Prostate gland (tissue), 2 donors: ENCODE results near the gene TLE1. TPM values are rescaled to one million over a fixed set of nuclear protein-coding genes. Genes with fewer than 3 reads are reported as not detected.

Experiments
- DNase-seq: peaks from one replicate; pipeline ENCODE4 v3.0.0-alpha.2; 2019; ENCODE audit warnings: low spot score
- H3K27ac ChIP-seq, 2 donors: fragments of 200-600 bp; sonication (generic); 2 replicates each; pipeline ENCODE4 v1.5.1; 2017 to 2019
- H3K27me3 ChIP-seq: fragments of 200-600 bp; sonication (generic); replicated peaks from 2 replicates; pipeline ENCODE4 v1.5.1; 2019; ENCODE audit not compliant: insufficient read depth
- H3K36me3 ChIP-seq, 2 donors: fragments of 200-600 bp; sonication (generic); 1 replicate in 1 of 2; 2 replicates in 1 of 2; pipeline versions ENCODE4 v1.5.1 to v1.8.1; 2017 to 2019
- H3K4me1 ChIP-seq: fragments of 200-600 bp; sonication (generic); replicated peaks from 2 replicates; pipeline ENCODE4 v1.5.1; 2019
- H3K4me3 ChIP-seq, 2 donors: fragments of 200-600 bp; sonication (generic); 2 replicates each; pipeline ENCODE4 v1.5.1; 2017 to 2019
- H3K9me3 ChIP-seq: fragments of 200-600 bp; sonication (generic); 2 replicates; pipeline ENCODE4 v1.5.1; 2017
- POLR2A ChIP-seq: fragments of 450-650 bp; IDR thresholded peaks from one replicate; pipeline ENCODE4 v1.6.1; 2016; ENCODE audit warnings: antibody characterized with exemption, mild to moderate bottlenecking
- POLR2AphosphoS5 ChIP-seq: sonication (generic); formaldehyde crosslinking; IDR thresholded peaks from one replicate; pipeline ENCODE4 v1.6.1; 2017; ENCODE audit warnings: antibody characterized with exemption
- WGBS: methylation state at CpG from one replicate; pipeline ENCODE4 v1.1.5; 2018; 5-methylcytosine and 5-hydroxymethylcytosine counted together
- intact Hi-C: fragments of 100-400 bp; cut with DNase I; formaldehyde crosslinking; loops from one replicate; pipeline ENCODE4 v1.14.2; 2022
- total RNA-seq, 2 donors: library from RNA; depleted of rRNA; stranded (reverse); fragments of >200 nt; gene quantifications; one replicate each; pipeline ENCODE4 v1.1.0, GENCODE V29; 2016
- TF ChIP-seq, protein P1 (sequence below), 4 experiments: fragments of 200-600 bp in 2 of 4; fragments of 450-650 bp in 2 of 4; sonication (generic) in 2 of 4; IDR thresholded peaks; 1 replicate in 3 of 4; 2 replicates in 1 of 4; pipeline ENCODE4 v1.5.1; 2016 to 2019; ENCODE audit warnings: antibody characterized with exemption in 4 of 4, mild to moderate bottlenecking in 2 of 4, moderate library complexity in 2 of 4

TLE1 gene
- total RNA-seq, 2 donors from 2014 or later: 61.0 to 89.5 TPM

DNA sequence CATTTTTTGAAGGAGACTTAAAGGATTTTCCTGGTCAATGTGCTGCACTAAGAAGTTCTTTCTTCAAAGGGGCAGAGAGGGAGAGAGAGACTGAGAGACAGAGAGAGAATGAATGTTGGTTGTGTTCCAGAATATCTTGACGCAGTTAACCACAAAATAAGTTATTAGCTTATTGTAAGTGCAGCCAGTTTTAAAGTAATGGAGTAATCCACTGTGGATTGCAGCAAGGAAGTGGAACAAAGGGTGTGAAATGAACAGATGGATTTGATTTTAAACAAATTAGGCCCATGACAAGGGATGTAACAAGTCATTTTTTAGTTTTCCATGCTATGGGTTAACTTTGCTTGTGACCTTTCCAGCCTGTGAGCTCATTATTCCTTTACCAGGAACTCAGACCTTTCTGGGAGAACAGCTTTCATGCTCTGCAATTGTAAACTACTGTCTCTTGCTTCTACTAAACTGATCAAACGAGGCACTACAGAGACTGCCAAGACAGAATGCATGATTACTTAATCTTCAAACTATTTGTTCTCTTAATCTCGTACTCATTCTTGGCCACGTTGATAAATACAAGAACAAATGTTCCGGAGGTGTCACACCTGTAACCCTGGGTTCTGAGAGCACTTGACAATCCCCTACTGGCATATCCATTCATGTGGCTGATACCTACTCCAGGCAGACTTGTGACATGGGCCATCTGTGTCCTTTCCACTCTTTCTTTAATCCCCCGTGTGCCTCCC, 131.1 kb downstream of the TLE1 start:
- intact Hi-C loops: no loop called here
- TF ChIP-seq, protein P1, sequence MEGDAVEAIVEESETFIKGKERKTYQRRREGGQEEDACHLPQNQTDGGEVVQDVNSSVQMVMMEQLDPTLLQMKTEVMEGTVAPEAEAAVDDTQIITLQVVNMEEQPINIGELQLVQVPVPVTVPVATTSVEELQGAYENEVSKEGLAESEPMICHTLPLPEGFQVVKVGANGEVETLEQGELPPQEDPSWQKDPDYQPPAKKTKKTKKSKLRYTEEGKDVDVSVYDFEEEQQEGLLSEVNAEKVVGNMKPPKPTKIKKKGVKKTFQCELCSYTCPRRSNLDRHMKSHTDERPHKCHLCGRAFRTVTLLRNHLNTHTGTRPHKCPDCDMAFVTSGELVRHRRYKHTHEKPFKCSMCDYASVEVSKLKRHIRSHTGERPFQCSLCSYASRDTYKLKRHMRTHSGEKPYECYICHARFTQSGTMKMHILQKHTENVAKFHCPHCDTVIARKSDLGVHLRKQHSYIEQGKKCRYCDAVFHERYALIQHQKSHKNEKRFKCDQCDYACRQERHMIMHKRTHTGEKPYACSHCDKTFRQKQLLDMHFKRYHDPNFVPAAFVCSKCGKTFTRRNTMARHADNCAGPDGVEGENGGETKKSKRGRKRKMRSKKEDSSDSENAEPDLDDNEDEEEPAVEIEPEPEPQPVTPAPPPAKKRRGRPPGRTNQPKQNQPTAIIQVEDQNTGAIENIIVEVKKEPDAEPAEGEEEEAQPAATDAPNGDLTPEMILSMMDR (IDR thresholded peaks at IDR 0.05): no peak
- peak; percentile 55 for TF ChIP-seq POLR2AphosphoS5
- peak; percentile 15 for DNase-seq
- Histone ChIP-seq H3K4me1 (no peaks in the 10 kb centered on the region), H3K27me3 (no peaks in the 10 kb centered on the region), H3K36me3 (no peaks in the 10 kb centered on the region), H3K4me3 (no peak overlapping the region), H3K27ac (peak overlapping the region; percentile 5 to 6), H3K9me3 (no peaks in the 10 kb centered on the region)
- WGBS: 15% methylated on average over 6 of the region's 6 CpGs

DNA sequence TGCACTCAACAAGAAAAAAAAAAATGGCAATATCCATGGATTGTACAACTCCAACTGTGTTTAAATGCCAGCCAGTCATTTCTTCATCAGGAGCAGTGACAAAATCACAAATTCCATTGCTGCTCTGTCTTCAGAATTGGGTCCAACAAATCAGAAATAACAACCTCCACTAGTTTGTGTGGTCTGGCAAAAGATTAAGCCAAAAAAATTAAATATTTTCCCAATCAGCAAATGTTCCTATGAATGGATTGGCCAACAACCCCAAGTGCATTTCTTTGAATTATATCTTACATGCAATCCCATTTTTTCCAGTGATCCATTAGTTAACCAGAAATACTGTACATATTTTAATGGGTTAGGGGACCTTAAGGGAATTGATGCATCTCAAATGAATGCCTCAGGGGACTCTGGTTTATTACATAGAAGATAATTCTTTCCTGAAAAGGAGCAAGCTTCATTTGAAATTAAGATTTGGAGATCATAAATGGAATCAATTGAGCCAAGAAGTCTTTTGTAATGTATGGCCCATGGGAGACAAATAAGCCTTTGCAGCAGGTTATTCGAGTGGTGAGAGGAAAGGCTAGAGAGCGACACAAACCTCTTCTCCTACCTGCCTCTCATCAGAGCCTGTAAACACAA, 131.8 kb downstream of the TLE1 start:
- H3K36me3 ChIP-seq: no peaks in the 10 kb centered on the region
- WGBS: 55% methylated on average over 2 of the region's 2 CpGs
- H3K4me1 ChIP-seq: no peaks in the 10 kb centered on the region
- intact Hi-C loops: no loop called here
- no peak for TF ChIP-seq POLR2A
- TF ChIP-seq, protein P1 (IDR thresholded peaks at IDR 0.05): no peak
- no peak for TF ChIP-seq POLR2AphosphoS5
- no peak overlapping the region for H3K4me3 ChIP-seq
- peak overlapping the region in 1 of 2 donors; percentile 6 for H3K27ac ChIP-seq
- DNase-seq: no peak
- H3K27me3 ChIP-seq: no peaks in the 10 kb centered on the region
- no peaks in the 10 kb centered on the region for H3K9me3 ChIP-seq

DNA sequence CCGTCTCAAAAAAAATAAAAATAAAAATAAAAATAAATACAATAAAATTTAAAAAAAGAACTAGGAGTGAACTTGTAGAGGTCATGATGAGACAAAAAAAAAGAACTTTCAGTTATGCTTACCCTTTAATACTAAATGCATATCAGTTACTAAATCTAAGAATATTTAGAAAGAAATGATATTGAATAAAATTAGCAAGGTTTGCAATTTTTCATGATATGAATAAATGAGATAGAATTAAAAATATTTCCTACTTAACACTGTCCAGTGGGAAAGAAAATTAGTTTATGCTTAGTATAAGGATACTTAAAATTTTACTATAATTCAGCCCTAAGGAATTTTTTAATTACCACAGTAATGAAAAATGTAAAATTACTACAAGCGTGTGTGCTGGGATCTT, 132.4 kb downstream of the TLE1 start:
- 82% methylated on average over 2 of the region's 2 CpGs for WGBS
- Histone ChIP-seq H3K9me3 (no peaks in the 10 kb centered on the region), H3K27ac (no peak overlapping the region), H3K4me3 (no peak overlapping the region), H3K27me3 (no peaks in the 10 kb centered on the region), H3K36me3 (no peaks in the 10 kb centered on the region), H3K4me1 (no peaks in the 10 kb centered on the region)
- TF ChIP-seq, protein P1 (IDR thresholded peaks at IDR 0.05): no peak
- no peak for TF ChIP-seq POLR2A
- TF ChIP-seq POLR2AphosphoS5: no peak
- no peak for DNase-seq
- intact Hi-C loops: no loop called here

DNA sequence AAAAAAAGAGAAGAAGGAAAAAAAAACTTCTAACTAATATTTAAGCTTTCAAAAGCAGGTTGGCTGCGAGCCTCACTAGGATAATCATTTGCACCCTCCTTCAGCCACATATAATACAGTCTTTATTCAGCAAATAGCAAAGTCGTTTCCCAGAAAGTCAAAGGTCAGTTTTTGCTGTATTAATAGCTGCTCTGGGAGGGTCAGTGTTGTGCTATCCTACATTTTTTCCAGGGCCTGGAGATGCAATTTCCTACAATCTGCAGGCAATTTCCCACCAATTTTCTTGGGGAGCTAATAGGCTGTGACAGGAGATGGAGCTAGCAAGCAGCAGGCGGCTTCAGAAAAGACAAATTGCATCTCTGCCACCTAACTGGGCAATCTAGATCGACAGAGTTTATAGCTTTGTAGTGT, 136.8 kb downstream of the TLE1 start:
- no peaks in the 10 kb centered on the region for H3K27me3 ChIP-seq
- WGBS: 70% methylated on average over 4 of the region's 4 CpGs
- no peak for DNase-seq
- no peaks in the 10 kb centered on the region for H3K4me1 ChIP-seq
- H3K4me3 ChIP-seq: no peak overlapping the region
- H3K9me3 ChIP-seq: no peaks in the 10 kb centered on the region
- no peak overlapping the region for H3K27ac ChIP-seq
- intact Hi-C loops: no loop called here
- H3K36me3 ChIP-seq: no peaks in the 10 kb centered on the region
- TF ChIP-seq, protein P1 (IDR thresholded peaks at IDR 0.05): no peak
- no peak for TF ChIP-seq POLR2A
- no peak for TF ChIP-seq POLR2AphosphoS5

DNA sequence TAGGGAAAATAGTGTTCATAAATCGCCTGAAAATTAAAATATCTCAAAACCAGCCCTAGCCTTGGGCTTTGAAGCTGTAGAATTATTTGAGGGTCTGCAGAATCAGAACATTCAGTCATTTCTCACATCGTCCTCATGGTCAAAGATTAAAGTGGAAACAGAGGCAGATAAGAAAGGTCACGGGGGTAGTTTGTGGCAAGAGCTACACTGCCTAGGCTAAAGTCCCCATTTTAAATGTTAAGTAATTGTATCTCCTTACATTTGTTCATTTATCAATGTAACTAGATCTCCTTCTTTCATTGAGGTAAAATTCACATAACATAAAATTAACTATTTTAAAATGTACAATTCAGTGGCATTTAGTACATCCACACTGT, 139.2 kb downstream of the TLE1 start:
- Histone ChIP-seq H3K36me3 (no peaks in the 10 kb centered on the region), H3K9me3 (no peaks in the 10 kb centered on the region), H3K4me3 (no peak overlapping the region), H3K27ac (no peak overlapping the region), H3K4me1 (no peaks in the 10 kb centered on the region), H3K27me3 (no peaks in the 10 kb centered on the region)
- 50% methylated on average over 3 of the region's 3 CpGs for WGBS
- TF ChIP-seq, protein P1 (IDR thresholded peaks at IDR 0.05): no peak
- intact Hi-C loops: no loop called here
- DNase-seq: no peak
